OCI-LY7 (cell line): ENCODE measurements around the gene SMOC2. TPM values are rescaled to one million over a fixed set of nuclear protein-coding genes. Genes with fewer than 3 reads are reported as not detected.

Experiments used
- BruUV-seq: library from RNA; stranded (reverse); fragments of 400-500 nt; replicated peaks from 2 replicates; lab custom pipeline; 2021; lab: Mats Ljungman, UMichigan
- CTCF ChIA-PET: fragments of 300-600 bp; sonication (Branson Sonifier 250); formaldehyde crosslinking; loops from one replicate; lab custom pipeline; 2022; ENCODE audit warnings: antibody characterized with exemption; ENCODE audit not compliant: unreplicated experiment; lab: Charles Lee
- POLR2A ChIA-PET: fragments of 300-600 bp; sonication (Branson Sonifier 250); formaldehyde crosslinking; loops from one replicate; lab custom pipeline; 2022; ENCODE audit warnings: antibody characterized with exemption; lab: Charles Lee
- DNase-seq: peaks from one replicate; pipeline ENCODE4 v3.0.0-alpha.2; 2015; ENCODE audit warnings: low spot score
- H2AFZ ChIP-seq: fragments of 200-600 bp; sonication (generic), shearing (Covaris generic); 2 replicates; pipeline ENCODE4 v1.6.1; 2014; ENCODE audit warnings: mild to moderate bottlenecking, antibody characterized with exemption, low read length, moderate library complexity
- H3K27ac ChIP-seq: fragments of 200-600 bp; sonication (generic); 2 replicates; pipeline ENCODE4 v1.5.1; 2014; ENCODE audit warnings: mixed run types, low read depth, mild to moderate bottlenecking, moderate library complexity, low read length, inconsistent platforms; ENCODE audit not compliant: poor library complexity, severe bottlenecking
- H3K36me3 ChIP-seq: fragments of 200-600 bp; sonication (generic); 2 replicates; pipeline ENCODE4 v1.6.1; 2014; ENCODE audit warnings: mild to moderate bottlenecking, antibody characterized with exemption, low read length, moderate library complexity, mixed read lengths; ENCODE audit not compliant: insufficient read depth
- H3K4me1 ChIP-seq: fragments of 200-600 bp; sonication (generic); 2 replicates; pipeline ENCODE4 v1.5.1; 2014; ENCODE audit warnings: mild to moderate bottlenecking, low read length; ENCODE audit not compliant: insufficient read depth, poor library complexity, severe bottlenecking
- H3K4me2 ChIP-seq: fragments of 200-600 bp; sonication (generic); 2 replicates; pipeline ENCODE4 v1.6.1; 2014; ENCODE audit warnings: mild to moderate bottlenecking, low read length
- H3K4me3 ChIP-seq: fragments of 200-600 bp; sonication (generic); 2 replicates; pipeline ENCODE4 v1.5.1; 2014; ENCODE audit warnings: mild to moderate bottlenecking, low read depth, low read length; ENCODE audit not compliant: poor library complexity, severe bottlenecking
- H3K79me2 ChIP-seq: fragments of 200-600 bp; sonication (generic); 2 replicates; pipeline ENCODE4 v1.6.1; 2016; ENCODE audit warnings: low read depth, mild to moderate bottlenecking, low read length, moderate library complexity, mixed read lengths; ENCODE audit not compliant: insufficient read depth
- H3K9me2 ChIP-seq: fragments of 200-600 bp; sonication (generic); 2 replicates; pipeline ENCODE4 v1.6.1; 2016; ENCODE audit warnings: mild to moderate bottlenecking, low read length, mixed read lengths; ENCODE audit not compliant: insufficient read depth
- H3K9me3 ChIP-seq: fragments of 200-600 bp; sonication (generic); 2 replicates; pipeline ENCODE4 v1.6.1; 2014; ENCODE audit warnings: mild to moderate bottlenecking, mixed run types, low read length, mixed read lengths
- H4K20me1 ChIP-seq: fragments of 200-600 bp; sonication (generic); 2 replicates; pipeline ENCODE4 v1.6.1; 2014; ENCODE audit warnings: mild to moderate bottlenecking, antibody characterized with exemption, low read length, moderate library complexity, mixed read lengths; ENCODE audit not compliant: insufficient read depth
- CTCF ChIP-seq: fragments of 200-600 bp; sonication (generic); conservative IDR thresholded peaks from 2 replicates; pipeline ENCODE4 v1.5.1; 2014; ENCODE audit warnings: mild to moderate bottlenecking, antibody characterized with exemption, low read length, moderate library complexity, mixed read lengths
- EZH2phosphoT487 ChIP-seq: fragments of 200-600 bp; sonication (generic); IDR thresholded peaks from 2 replicates; pipeline ENCODE4 v1.6.1; 2018; ENCODE audit warnings: low read depth, borderline replicate concordance, mild to moderate bottlenecking, mixed run types, antibody characterized with exemption, low read length, moderate library complexity, mixed read lengths
- intact Hi-C: fragments of 100-400 bp; cut with micrococcal nuclease; formaldehyde crosslinking; loops from one replicate; pipeline ENCODE4 v1.10.0; 2022; ENCODE audit not compliant: unreplicated experiment
- total RNA-seq, 2 experiments: library from RNA; depleted of rRNA in 1 of 2; stranded (reverse); fragments of >200 nt in 1 of 2; shearing (Covaris generic) in 1 of 2; gene quantifications; 2 replicates each; pipeline ENCODE4 v1.2.3, GENCODE V29; 2014 to 2022

The SMOC2 gene
- total RNA-seq, 2 experiments from 2014 or later = not detected

- DNase-seq = no peak
- no peak overlapping the region for H2AFZ ChIP-seq
- no peak overlapping the region for H3K4me3 ChIP-seq
- no peaks in the 10 kb centered on the region for H4K20me1 ChIP-seq
- H3K36me3 ChIP-seq = no peaks in the 10 kb centered on the region
- intact Hi-C loops = no loop called here
- ChIA-PET POLR2A (no interaction called here), CTCF (no interaction called here)
- no peak overlapping the region for H3K27ac ChIP-seq
- no peaks in the 10 kb centered on the region for H3K9me2 ChIP-seq
- no peaks in the 10 kb centered on the region for H3K79me2 ChIP-seq
- no peak overlapping the region for H3K4me2 ChIP-seq
- BruUV-seq = no TSS peak
- H3K4me1 ChIP-seq = no peaks in the 10 kb centered on the region
- no peaks in the 10 kb centered on the region for H3K9me3 ChIP-seq
- TF ChIP-seq EZH2phosphoT487 = no peak
- no peak for TF ChIP-seq CTCF
These were observed 38.4 kb downstream of the SMOC2 start for GRCh38 chr6:168479421-168479820.

- no TSS peak for BruUV-seq
- intact Hi-C loops = no loop called here
- TF ChIP-seq EZH2phosphoT487 (no peak), CTCF (no peak)
- ChIA-PET POLR2A (no interaction called here), CTCF (no interaction called here)
- Histone ChIP-seq H3K4me3 (no peak overlapping the region), H3K36me3 (no peaks in the 10 kb centered on the region), H3K9me3 (no peaks in the 10 kb centered on the region), H4K20me1 (no peaks in the 10 kb centered on the region), H3K79me2 (no peaks in the 10 kb centered on the region), H3K27ac (no peak overlapping the region), H3K4me1 (no peaks in the 10 kb centered on the region), H3K4me2 (no peak overlapping the region), H2AFZ (no peak overlapping the region), H3K9me2 (no peaks in the 10 kb centered on the region)
- DNase-seq = no peak
These were observed 39.5 kb downstream of the SMOC2 start for GRCh38 chr6:168480481-168480880.

DNA sequence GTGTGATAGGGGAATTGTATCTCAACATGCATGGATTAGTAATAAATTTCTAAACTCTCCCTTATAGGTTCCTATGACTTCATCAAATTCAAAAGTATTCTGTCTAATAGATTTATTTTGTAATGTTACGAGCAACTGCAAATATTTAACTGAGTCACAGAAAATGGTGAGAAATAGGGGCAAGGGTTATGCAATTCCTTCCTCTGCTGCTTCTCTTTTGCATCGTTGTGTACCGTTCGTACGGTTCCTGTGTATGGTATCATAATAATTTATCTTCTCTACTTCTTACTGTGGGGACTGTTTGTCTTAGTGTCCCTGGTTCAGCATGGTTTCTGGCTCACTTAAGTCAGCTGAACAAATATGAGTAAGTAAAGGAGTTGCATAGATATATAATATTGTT is 44.8 kb downstream of the SMOC2 start:
- Histone ChIP-seq H3K79me2 (no peaks in the 10 kb centered on the region), H3K9me3 (no peaks in the 10 kb centered on the region), H3K36me3 (no peaks in the 10 kb centered on the region), H3K4me2 (no peak overlapping the region), H4K20me1 (no peaks in the 10 kb centered on the region), H3K4me1 (no peaks in the 10 kb centered on the region), H3K27ac (no peak overlapping the region), H3K9me2 (no peaks in the 10 kb centered on the region), H2AFZ (no peak overlapping the region), H3K4me3 (no peak overlapping the region)
- DNase-seq = no peak
- no peak for TF ChIP-seq CTCF
- TF ChIP-seq EZH2phosphoT487 = no peak
- no TSS peak for BruUV-seq
- ChIA-PET POLR2A (no interaction called here), CTCF (no interaction called here)
- intact Hi-C loops = no loop called here
